ENCODE measurements around the gene SYF2.
"Not testable (repeated sequence)": the region's sequence is repeated elsewhere in the genome, so short reads cannot be mapped to it uniquely, and the experiment has no call there.

Gene SYF2

GRCh38 chr1:25245393-25245792 is 13.1 kb upstream of the SYF2 start:
- H3K27ac ChIP-seq (ENCODE audit: low read depth, low read length) = no peak overlapping the region
- no peaks in the 10 kb centered on the region for H3K27me3 ChIP-seq (ENCODE audit: control insufficient read depth, insufficient read depth, low read length)
- H3K4me3 ChIP-seq (ENCODE audit: low read depth, low read length) = peak overlapping the region; percentile 98
- H3K9ac ChIP-seq (ENCODE audit: low read depth, low read length) = no peak overlapping the region
- H3K4me1 ChIP-seq (ENCODE audit: control insufficient read depth, insufficient read depth, low read length) = peaks cover 12% of the 10 kb centered on the region; the same call in 1 of the 2 replicates
- no peaks in the 10 kb centered on the region for H3K9me3 ChIP-seq (ENCODE audit: control insufficient read depth, insufficient read depth, low read length)
- peaks cover 42% of the 10 kb centered on the region for H3K36me3 ChIP-seq (ENCODE audit: control insufficient read depth, insufficient read depth, low read length)

- no peak overlapping the region for H3K9ac ChIP-seq (ENCODE audit: low read depth, low read length)
- no peak overlapping the region for H3K4me3 ChIP-seq (ENCODE audit: low read depth, low read length)
- H3K27ac ChIP-seq (ENCODE audit: low read depth, low read length) = no peak overlapping the region
- no peaks in the 10 kb centered on the region for H3K9me3 ChIP-seq (ENCODE audit: control insufficient read depth, insufficient read depth, low read length)
- peaks cover 42% of the 10 kb centered on the region for H3K36me3 ChIP-seq (ENCODE audit: control insufficient read depth, insufficient read depth, low read length)
- H3K27me3 ChIP-seq (ENCODE audit: control insufficient read depth, insufficient read depth, low read length) = no peaks in the 10 kb centered on the region
- peaks cover 12% of the 10 kb centered on the region; the same call in 1 of the 2 replicates for H3K4me1 ChIP-seq (ENCODE audit: control insufficient read depth, insufficient read depth, low read length)
Measured at GRCh38 chr1:25243907-25244306, 11.6 kb upstream of the SYF2 start.

DNA sequence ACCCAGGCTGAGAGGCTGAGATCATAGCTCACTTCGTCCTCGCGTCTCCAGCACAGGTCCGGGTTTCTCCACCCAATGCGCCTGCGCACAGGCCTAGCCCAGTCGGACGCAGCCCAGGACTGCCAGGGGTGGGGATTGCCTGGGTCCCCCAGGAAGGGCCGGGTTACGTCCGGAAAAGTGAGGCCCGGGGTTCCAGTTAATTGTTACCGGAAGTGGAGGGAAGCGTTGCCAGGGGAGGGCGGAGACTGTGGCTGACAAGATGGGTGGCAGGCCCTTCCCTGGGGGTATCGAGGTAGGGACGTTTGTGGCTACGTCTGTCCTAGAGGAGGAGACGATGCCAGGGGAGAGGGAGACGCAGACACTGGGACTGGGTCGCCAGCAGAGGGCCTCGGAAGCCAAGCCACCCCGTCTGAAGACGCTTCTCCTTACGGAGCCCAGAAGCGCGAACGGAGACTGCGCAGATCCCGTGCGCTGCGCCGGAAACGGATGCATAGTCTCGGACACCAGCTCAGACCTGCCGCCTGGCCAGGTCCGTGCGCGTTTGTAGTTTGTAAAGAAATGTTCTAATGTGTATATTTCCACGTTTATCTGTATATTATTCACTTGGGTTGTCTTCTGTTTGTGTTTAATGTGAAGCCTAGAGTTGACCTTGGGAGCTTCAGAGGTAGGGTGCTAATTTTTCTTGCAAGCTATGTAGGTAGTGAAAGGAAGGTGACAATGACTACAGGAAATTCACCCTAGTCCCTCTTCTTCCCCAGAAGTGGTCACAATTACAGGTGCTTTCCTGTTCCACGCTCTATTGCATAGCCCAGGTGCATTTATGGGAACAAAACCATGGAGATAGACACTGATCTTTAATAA is 7.6 kb upstream of the SYF2 start:
- Histone ChIP-seq H3K27me3 (ENCODE audit: control insufficient read depth, insufficient read depth, low read length) (no peaks in the 10 kb centered on the region), H3K4me3 (ENCODE audit: low read depth, low read length) (peak overlapping the region; percentile 66), H3K9me3 (ENCODE audit: control insufficient read depth, insufficient read depth, low read length) (no peaks in the 10 kb centered on the region), H3K36me3 (ENCODE audit: control insufficient read depth, insufficient read depth, low read length) (peaks cover 33% of the 10 kb centered on the region), H3K4me1 (ENCODE audit: control insufficient read depth, insufficient read depth, low read length) (0 out of 2 replicates have a peak, but pooled peaks cover 2% of the 10 kb centered on the region), H3K9ac (ENCODE audit: low read depth, low read length) (peak overlapping the region; percentile 62), H3K27ac (ENCODE audit: low read depth, low read length) (peak overlapping the region; percentile 83)

GRCh38 chr1:25238046-25238445 is 5.7 kb upstream of the SYF2 start:
- Histone ChIP-seq H3K4me1 (ENCODE audit: control insufficient read depth, insufficient read depth, low read length) (peaks cover 6% of the 10 kb centered on the region; the same call in 1 of the 2 replicates), H3K36me3 (ENCODE audit: control insufficient read depth, insufficient read depth, low read length) (peaks cover 14% of the 10 kb centered on the region), H3K4me3 (ENCODE audit: low read depth, low read length) (no peak overlapping the region), H3K27ac (ENCODE audit: low read depth, low read length) (no peak overlapping the region), H3K9me3 (ENCODE audit: control insufficient read depth, insufficient read depth, low read length) (no peaks in the 10 kb centered on the region), H3K27me3 (ENCODE audit: control insufficient read depth, insufficient read depth, low read length) (no peaks in the 10 kb centered on the region), H3K9ac (ENCODE audit: low read depth, low read length) (no peak overlapping the region)

GRCh38 chr1:25236261-25236660 is 4.0 kb upstream of the SYF2 start:
- not testable (repeated sequence) for H3K27ac ChIP-seq (ENCODE audit: low read depth, low read length); H3K36me3 ChIP-seq (ENCODE audit: control insufficient read depth, insufficient read depth, low read length); H3K9me3 ChIP-seq (ENCODE audit: control insufficient read depth, insufficient read depth, low read length); H3K27me3 ChIP-seq (ENCODE audit: control insufficient read depth, insufficient read depth, low read length); H3K9ac ChIP-seq (ENCODE audit: low read depth, low read length); H3K4me3 ChIP-seq (ENCODE audit: low read depth, low read length); H3K4me1 ChIP-seq (ENCODE audit: control insufficient read depth, insufficient read depth, low read length)

GRCh38 chr1:25235411-25235810 is 3.1 kb upstream of the SYF2 start:
- not testable (repeated sequence) for H3K4me1 ChIP-seq (ENCODE audit: control insufficient read depth, insufficient read depth, low read length); H3K4me3 ChIP-seq (ENCODE audit: low read depth, low read length); H3K9ac ChIP-seq (ENCODE audit: low read depth, low read length); H3K36me3 ChIP-seq (ENCODE audit: control insufficient read depth, insufficient read depth, low read length); H3K27ac ChIP-seq (ENCODE audit: low read depth, low read length); H3K27me3 ChIP-seq (ENCODE audit: control insufficient read depth, insufficient read depth, low read length); H3K9me3 ChIP-seq (ENCODE audit: control insufficient read depth, insufficient read depth, low read length)

DNA sequence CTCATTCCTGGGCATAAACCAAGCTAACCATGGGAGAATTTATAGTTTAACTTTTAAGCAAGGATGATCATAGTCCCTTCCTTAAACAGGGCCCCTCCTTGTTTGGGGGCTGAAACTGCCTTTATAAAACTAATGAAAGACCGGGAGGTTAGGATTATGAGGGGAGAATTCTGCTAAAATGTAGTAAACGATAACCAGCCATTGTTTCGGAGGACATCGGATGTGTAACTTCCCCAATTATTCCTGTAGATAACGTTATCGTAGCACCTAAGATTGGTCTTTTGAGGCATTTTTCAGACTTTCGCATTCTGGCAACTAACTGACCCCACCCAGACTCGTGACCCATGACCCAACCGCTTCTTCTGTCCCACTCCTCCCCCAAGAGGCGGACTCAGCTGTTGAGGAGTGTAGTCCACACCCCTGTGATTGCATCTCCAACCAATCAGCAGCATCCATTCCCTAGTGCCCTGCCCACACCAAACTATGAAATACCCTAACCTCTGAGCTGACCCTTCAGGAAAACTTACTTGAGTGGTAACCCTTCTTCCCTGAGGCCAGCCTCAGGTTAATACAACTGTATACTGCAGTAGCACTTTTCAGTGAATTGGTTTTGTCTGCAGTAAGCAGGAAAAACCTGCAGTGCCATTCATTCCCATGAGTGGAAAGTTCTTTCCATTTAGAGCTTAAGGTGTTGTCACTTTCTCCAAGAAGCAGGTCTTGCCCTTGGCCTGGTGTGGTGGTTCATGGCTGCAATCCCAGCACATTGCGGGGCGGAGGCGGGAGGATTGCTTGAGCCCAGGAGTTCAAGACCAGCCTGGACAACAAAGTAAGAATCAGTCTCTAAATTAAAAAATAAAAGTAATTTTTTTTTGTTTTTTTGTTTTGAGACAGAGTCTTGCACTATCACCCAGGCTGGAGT is 823 bp upstream of the SYF2 start:
- peak overlapping the region; percentile 95 for H3K27ac ChIP-seq (ENCODE audit: low read depth, low read length)
- H3K36me3 ChIP-seq (ENCODE audit: control insufficient read depth, insufficient read depth, low read length) = peaks cover 17% of the 10 kb centered on the region

DNA sequence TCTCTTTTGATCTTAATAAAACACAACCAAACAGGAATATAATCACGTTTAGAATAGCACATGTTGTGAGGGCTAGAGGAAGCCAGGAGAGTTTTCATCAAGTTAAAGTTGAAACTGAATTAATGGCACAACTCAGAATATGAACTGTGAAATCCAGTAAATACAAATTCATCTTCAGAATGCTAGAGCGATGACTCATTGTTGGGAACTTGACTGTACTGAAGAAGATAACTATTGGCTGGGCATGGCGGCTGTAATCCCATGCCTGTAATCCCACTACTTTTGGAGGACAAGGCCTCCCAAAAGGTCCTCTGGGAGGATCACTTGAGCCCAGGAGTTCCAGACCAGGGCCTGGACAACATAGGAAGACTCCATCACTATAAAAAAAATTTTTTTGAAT is 8.8 kb downstream of the SYF2 start:
- no peaks in the 10 kb centered on the region for H3K27me3 ChIP-seq (ENCODE audit: control insufficient read depth, insufficient read depth, low read length)
- H3K27ac ChIP-seq (ENCODE audit: low read depth, low read length) = no peak overlapping the region
- H3K9ac ChIP-seq (ENCODE audit: low read depth, low read length) = no peak overlapping the region
- peaks cover 70% of the 10 kb centered on the region for H3K36me3 ChIP-seq (ENCODE audit: control insufficient read depth, insufficient read depth, low read length)
- no peaks in the 10 kb centered on the region for H3K4me1 ChIP-seq (ENCODE audit: control insufficient read depth, insufficient read depth, low read length)
- no peak overlapping the region for H3K4me3 ChIP-seq (ENCODE audit: low read depth, low read length)
- no peaks in the 10 kb centered on the region for H3K9me3 ChIP-seq (ENCODE audit: control insufficient read depth, insufficient read depth, low read length)

More for the DNA sequence above, 823 bp upstream of the SYF2 start:
- no peaks in the 10 kb centered on the region for H3K9me3 ChIP-seq (ENCODE audit: control insufficient read depth, insufficient read depth, low read length)
- no peaks in the 10 kb centered on the region for H3K27me3 ChIP-seq (ENCODE audit: control insufficient read depth, insufficient read depth, low read length)
- H3K4me3 ChIP-seq (ENCODE audit: low read depth, low read length) = peak overlapping the region; percentile 96
- H3K9ac ChIP-seq (ENCODE audit: low read depth, low read length) = peak overlapping the region; percentile 94
- peaks cover 3% of the 10 kb centered on the region; the same call in 1 of the 2 replicates for H3K4me1 ChIP-seq (ENCODE audit: control insufficient read depth, insufficient read depth, low read length)

GRCh38 chr1:25222606-25223005 is 9.7 kb downstream of the SYF2 start:
- Histone ChIP-seq H3K36me3 (ENCODE audit: control insufficient read depth, insufficient read depth, low read length) (peaks cover 62% of the 10 kb centered on the region), H3K9ac (ENCODE audit: low read depth, low read length) (no peak overlapping the region), H3K4me3 (ENCODE audit: low read depth, low read length) (no peak overlapping the region), H3K4me1 (ENCODE audit: control insufficient read depth, insufficient read depth, low read length) (no peaks in the 10 kb centered on the region), H3K27me3 (ENCODE audit: control insufficient read depth, insufficient read depth, low read length) (no peaks in the 10 kb centered on the region), H3K9me3 (ENCODE audit: control insufficient read depth, insufficient read depth, low read length) (no peaks in the 10 kb centered on the region), H3K27ac (ENCODE audit: low read depth, low read length) (no peak overlapping the region)

GRCh38 chr1:25220666-25221065 is 11.6 kb downstream of the SYF2 start:
- no peak overlapping the region for H3K9ac ChIP-seq (ENCODE audit: low read depth, low read length)
- H3K27ac ChIP-seq (ENCODE audit: low read depth, low read length) = no peak overlapping the region
- H3K4me1 ChIP-seq (ENCODE audit: control insufficient read depth, insufficient read depth, low read length) = no peaks in the 10 kb centered on the region
- H3K4me3 ChIP-seq (ENCODE audit: low read depth, low read length) = no peak overlapping the region
- no peaks in the 10 kb centered on the region for H3K27me3 ChIP-seq (ENCODE audit: control insufficient read depth, insufficient read depth, low read length)
- no peaks in the 10 kb centered on the region for H3K9me3 ChIP-seq (ENCODE audit: control insufficient read depth, insufficient read depth, low read length)
- H3K36me3 ChIP-seq (ENCODE audit: control insufficient read depth, insufficient read depth, low read length) = peaks cover 47% of the 10 kb centered on the region
